HG03066 (cell line): ENCODE results near the gene PRF1.

Experiments used
- ATAC-seq: cut with Tn5 transposase; IDR thresholded peaks from one replicate; pipeline ENCODE4 v1.9.1; 2021; ENCODE audit warnings: low read depth; ENCODE audit not compliant: unreplicated experiment

The PRF1 gene

DNA sequence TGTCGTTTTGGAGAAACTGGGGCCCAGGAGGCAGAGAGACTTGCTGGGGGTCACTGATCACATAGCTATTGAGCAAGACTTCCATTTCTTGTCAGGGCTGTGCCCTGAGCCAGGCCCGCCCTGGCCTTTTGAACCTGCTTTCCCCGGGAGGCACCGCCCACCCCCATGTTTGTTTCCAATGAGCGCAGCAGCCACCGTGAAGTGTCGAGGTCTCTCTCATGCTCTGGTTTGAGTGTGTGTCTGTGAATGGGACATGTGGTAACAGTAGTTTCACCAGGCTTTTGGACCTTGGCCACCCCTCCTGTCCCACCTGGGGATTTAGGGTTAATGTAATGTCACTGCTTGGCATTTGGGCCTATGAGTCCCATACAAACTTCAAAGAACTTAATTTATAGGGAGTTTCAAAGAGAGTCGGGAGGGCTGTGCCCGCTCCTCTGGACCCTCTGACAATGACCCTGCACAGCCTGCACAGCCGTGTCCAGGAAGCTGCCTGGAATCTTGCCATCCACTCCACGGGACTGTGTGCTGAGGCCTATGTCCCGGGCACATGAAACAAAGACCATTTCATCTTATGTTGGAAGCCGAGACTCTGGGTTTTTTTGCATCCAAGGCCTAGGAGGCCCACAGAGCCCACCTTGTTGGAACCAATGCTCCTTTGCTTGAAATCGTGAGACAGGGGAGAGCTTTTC lies 6.3 kb downstream of the PRF1 start:
- no peak for ATAC-seq

DNA sequence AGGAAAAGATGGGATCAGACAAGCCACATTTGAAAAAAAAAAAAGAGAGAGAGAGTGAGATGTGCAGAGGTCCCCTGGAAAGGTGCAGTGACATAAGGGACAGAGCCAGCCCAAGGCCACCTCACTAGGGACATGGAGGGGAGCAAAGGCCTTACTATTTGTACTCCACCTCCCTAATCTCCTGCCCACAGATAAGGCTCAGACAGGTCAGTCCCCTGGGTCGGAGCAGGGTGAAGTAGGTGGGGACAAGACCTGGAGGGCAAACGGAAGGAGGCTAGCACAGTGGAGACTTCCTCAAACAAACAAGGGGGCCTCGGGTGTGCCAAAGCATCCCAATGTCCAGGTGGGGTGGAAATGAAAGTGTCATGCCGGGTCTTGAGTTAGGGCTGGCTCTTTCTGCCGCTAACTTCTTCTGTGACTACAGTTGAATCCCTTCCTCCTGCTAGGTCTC lies 7.0 kb downstream of the PRF1 start:
- ATAC-seq: no peak

DNA sequence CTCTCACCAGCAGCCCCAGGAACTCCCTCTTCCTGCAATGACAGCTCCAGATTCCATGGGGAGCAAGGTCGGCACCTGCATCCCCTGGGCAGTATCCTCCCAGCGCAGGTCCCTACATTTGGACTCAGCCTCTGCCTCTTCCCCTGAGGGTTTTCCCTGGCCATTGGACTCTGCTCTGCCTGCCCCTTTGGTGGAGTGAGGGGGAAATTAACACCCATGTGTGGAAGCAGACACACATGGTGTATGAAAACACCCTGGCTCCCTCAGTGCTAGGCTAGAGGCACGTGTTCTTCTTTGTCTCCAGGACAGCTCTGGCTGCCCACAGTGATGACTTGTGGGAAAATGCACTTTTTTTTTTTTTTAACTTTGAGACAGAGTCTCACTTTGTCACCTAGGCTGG lies 8.4 kb downstream of the PRF1 start:
- no peak for ATAC-seq

DNA sequence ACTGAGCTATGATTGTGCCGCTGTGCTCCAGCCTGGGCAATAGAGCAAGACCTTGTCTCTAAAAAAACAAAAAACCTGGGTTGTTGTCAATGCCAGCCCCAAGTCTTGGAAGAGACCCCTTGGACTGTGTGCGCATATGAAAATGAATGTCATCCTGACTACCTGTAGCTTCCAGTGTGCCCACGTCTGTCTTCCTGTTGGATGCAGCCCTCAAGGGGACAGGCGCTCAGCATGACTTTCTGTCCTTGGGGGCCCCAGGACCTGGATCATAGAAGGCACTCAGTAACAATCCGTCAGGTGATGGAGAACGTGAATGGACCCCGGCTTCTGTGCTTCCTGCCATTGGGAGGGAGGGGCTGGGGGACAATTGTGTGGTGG lies 9.0 kb downstream of the PRF1 start:
- no peak for ATAC-seq

DNA sequence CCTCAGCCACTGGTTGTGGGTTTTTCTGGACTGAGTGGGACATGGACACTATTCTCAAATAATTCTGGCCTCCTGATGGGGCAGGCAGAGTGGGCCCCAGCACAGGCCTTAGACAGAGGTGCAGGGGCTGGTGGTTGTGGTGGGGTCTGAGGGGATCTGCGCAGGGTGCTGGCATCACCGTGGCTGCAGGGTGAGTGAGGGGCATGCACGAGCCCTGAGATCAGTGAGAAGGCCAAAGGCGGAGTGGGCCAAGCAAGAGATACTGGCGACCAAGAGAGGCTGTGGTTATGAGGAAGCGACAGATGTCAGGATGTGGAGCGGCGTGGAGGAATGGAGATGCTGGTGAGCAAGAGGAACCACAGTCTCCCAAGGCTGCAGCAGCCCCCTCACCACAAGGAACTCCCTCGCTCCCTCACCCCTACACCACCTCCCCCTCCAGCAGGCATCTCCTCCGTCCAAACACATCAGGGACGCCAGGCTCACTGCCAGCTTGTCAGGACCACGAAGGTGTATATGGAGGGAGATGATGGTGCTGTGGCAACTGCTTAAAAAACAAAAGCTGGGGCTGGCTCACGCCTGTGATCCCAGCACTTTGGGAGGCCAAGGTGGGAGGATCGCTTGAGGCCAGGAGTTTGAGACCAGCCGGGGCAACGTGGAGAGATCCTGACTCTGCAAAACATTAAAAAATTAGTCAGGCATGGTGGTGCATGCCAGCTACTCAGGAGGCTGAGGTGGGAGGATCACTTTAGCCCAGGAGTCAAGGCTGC lies 9.6 kb downstream of the PRF1 start:
- no peak for ATAC-seq

DNA sequence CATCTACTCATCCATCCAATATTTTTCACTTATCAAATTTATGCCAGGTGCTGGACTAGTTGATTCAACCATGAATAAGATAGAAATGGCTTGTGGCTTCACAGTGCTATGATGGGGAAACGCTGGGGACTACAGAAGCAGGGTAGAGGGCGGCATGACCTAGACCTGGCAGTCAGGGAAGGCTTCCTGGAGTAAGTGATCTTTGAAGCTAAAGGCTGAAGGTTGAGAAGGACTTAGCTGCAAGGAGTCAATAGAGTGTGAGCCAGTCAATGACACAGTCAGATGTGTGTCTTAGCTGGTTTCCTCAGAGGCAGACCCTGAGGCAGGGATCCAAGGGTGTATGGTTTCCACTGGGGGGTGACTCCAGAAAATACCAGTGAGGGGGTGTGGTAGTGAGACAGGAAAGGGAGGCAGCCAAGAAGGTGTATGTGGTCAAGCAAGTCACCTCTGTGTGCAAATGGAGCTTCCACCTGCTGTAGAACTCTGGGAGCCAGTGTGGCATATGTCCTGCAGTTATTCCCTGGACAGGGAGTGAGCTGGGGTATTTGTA lies 10.3 kb downstream of the PRF1 start:
- no peak for ATAC-seq

DNA sequence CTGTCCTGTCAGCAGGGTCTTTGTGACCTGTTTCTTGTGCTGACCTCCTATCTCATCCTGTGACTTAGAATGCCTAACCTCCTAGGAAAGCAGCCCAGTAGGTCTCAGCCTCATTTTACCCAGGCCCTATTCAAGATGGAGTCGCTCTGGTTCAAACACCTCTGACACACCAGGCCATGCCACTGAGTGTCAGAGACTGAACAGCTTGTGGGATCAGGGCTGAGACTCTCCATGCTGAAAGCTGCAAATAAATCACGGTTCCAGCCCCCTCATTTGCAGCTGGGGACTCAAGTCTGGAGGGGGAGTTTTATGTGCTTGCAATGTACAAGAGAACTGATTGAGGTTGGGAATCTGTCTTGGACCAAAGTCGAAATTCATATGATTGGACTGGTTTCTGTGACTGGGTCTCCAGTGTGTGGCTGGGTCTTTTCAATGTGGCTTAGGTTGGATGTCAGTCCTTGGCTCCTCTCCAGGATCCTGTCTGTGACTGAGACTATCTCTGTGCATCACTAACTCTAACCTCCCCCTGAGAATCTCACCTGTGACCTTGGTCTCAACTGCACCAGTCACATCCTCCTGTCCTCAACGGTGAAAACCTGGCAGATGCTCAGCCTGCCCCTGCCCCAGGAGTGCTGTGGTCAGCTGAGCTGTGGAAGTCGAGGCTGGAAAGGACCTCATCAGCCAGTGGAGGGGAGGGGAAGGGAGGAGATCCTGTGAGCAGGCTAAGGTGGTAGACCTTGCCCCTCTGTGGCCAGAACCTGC lies 11.7 kb downstream of the PRF1 start:
- ATAC-seq: no peak

DNA sequence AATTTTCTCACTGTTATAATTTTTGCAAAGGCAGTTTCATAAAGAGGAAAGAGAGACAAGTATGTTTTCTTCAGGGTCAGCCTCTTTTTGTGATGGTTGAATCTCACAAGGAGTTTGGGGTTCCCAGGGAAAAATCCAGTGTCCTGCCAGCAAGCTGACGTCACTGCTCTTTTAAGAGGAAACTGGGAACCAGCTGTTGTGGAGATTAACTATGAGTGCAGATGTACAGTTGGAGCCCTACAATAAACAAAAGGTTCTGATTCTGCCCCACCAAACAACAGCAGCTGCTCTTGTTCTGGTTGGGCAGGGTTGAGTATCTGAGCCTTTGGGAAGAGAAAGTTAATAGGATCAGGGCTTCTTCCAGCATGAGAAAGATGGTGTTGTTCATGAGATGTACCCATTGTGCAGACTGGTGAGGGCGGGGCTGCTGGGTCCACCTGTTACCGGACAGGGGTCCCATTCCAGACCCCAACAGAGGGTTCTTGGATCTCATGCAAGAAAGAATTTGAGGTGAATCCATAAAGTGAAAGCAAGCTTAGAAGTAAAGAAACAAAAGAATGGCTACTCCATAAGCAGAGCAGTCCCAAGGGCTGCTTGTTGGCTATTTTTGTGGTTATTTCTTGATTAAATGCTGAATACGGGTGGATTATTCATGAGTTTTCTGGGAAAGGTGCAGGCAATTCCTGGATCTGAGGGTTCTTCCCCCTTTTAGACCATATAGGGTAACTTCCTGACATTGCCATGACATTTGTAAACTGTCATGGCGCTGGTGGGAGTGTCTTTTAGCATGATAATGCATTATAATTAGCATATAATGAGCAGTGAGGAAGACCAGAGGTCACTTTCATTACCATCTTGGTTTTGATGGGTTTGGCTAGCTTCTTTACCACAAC lies 12.5 kb downstream of the PRF1 start:
- no peak for ATAC-seq

DNA sequence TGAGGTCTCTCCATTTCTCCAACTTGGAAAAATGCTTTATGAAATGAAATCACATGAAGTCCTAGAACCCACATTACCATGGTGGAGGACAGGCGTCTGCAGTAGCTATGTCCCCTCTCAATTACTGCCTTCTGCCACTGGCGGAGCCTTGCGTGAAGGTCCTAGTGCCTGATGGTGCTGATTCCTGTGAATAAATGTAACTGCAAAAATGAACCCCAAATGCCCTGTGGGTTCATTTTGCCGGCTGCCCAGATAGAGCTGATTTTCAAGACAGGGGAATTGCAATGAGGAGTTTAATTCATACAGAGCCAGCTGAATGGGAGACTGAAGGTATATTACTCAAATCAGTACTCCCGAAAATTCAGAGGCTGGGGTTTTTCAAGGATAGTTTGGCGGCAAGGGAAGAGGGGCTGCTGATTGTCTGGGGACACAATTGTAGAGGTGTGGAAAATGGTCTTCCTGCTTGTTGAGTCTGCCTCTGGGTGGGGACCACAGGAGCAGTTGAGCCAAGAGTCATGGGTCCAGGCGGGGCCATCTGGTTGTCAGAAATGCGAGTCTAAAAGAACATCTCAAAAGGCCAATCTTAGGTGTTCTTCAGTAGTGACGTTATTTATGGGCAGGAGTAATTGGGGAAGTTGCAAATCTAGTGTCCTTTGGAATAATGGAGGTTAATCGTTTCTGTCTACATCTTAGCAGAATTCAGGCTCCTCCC lies 13.5 kb downstream of the PRF1 start:
- no peak for ATAC-seq

DNA sequence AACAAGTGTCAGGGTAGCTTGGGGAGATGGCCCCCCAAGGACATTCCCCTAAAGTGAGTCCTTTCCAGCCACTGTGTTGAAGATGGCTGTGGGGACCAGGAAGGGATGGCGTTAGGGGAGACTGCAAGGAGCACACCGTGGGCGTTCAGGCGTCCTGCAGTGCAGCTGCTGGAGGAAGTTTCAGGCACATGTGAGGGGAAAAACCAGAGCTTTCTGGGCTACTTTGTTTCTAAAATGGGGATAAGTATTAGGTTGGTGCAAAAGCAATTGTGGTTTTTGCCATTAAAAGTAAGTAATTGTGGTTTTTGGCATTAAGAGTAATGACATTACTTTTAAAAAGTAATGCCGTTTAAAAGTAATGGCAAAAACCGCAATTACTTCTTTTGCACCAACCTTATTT lies 14.3 kb downstream of the PRF1 start:
- no peak for ATAC-seq

DNA sequence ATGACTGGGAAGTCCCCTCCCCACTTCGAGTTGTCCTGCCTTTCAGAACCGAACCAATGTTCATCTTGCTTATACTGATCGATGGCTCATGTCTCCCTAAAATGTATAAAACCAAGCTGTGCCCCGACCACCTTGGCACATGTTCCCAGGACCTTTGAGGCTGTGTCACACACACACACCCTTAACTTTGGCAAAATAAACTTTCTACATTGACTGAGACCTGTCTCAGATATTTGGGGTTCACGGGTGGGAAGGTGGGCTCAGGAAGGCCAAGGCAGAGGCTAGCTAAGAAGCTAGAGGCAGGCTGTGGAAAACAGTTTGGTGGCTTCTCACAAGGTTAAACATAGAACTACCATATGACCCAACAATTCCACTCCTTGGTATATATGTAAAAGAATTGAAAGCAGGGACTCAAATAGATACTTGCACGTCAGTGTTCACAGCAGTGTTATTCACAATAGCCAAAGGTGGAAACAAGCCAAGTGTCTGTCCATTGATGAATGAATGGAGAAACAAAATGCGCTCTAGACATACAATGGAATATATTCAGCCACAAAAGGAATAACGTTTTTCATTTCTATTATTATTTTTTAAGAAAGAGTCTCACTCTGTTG lies 15.4 kb downstream of the PRF1 start:
- peak; percentile 57 for ATAC-seq

DNA sequence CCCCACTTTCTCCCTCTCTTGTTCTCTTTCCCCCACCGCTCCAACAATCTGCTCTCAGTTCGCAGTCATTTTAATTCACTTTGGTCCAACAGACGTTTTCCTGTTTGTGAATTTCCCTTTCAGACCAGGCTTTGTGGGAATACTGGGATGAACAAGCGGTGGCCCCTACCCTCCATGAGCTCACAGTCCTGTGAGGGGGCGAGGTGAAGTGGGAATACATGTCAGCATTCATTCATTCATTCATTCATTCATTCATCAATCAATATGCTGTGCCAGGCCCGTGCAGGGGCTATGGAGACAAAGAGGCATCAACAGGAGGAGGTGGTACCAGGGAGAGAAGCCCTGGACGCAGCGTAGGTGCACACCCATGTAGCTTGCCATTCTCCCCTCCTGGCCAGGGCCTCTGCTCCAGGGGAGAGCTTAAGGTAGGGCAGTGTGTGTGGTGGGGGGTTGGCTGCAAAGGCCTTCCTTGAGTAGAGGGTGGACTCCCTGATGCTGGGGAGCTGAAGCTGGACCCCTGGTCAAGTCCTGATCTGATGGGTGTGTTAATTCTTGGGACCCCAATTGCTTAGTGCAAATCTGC lies 16.1 kb downstream of the PRF1 start:
- no peak for ATAC-seq

DNA sequence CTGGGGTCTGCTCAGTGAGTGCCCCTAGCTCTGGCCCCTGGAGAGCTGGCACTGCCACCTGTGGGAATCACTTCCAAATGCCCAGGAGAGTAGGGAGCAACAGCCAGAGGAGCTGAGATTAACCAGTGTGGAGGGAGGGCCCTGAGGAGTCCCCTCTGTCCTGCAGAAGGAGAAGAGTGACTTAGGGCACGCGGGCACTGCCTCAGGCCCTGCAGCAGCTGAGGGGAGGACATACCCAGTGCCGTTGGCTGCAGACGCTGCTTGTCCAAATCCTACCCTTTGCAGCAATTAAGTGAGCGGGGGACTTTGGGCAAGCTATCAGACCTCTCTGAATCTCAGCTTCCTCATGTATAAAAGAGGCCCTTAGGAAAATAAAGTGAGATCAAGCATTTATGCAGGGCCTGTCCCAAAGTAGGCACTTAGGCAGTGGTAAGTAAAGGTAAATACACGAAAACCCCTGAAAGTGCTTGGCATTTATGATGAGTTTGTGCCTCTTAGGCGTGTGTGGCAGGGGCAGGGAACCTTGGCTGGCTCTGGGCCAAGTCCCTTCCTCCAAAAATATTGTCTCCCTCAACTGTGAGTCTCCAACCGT lies 16.9 kb downstream of the PRF1 start:
- no peak for ATAC-seq

DNA sequence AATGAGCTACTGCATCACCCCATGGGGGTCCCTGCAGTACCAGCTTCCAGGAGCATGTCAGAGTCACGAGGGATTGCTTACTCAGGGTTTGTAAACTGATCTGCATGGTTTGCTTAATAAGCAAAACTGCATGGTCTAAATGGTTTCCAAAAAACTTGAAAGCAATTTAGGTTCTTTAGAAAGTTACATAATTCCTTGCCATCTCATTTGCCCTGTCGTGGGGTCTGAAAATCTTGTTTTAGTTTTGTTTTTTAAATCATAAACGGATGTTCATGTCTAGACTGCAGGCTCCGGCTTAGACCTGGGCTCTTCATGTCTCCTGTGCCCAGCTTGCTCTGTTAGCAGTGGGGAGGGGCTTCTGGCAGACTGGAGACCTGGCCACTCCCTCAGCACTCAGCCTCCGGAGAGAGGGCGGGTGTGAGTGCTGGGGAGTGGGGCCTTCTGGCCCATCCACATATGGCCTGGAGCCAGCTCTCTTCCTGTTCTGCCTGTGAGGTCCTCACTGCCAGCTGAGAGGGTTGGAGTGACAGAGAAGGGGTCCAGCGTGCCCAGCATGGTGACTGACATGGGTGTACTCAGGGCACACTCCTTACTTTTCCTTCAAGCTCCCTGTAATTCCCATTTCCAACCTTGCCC lies 17.5 kb downstream of the PRF1 start:
- ATAC-seq: no peak

DNA sequence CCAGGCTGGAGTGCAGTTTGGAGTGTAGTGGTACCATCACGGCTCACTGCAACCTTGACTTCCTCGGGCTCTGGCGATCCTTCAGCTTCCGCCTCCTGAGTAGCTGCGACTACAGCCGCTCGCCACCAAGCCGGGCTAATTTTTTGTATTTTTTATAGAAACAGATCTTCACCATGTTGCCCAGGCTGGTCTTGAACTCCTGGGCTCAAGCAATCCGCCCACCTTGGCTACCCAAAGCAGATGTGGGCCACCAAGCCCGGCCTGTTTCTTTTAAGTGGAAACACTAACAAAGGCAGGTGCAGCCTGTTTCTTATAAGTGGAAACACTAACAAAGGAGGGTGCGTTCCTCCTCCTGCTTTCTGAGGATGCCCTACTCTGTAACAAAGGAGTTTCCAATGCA lies 18.2 kb downstream of the PRF1 start:
- ATAC-seq: no peak

DNA sequence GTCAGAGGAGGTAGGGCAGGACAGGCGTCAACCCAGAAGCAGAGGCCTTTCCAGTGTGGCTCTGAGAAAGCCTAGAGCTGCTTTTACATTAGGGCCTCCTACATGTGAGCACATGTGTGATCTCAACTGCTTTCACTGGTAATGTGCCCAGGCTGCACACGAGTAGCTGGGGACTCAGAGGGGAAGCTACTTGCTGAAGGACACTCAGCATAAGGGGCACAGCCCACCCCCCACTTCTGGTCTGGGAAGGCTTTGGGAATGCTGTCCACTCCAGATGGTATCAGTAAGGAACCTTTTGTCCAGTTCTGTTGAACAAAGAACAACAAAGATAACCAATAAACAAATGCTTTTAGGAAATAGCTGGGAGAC lies 18.9 kb downstream of the PRF1 start:
- ATAC-seq: no peak

DNA sequence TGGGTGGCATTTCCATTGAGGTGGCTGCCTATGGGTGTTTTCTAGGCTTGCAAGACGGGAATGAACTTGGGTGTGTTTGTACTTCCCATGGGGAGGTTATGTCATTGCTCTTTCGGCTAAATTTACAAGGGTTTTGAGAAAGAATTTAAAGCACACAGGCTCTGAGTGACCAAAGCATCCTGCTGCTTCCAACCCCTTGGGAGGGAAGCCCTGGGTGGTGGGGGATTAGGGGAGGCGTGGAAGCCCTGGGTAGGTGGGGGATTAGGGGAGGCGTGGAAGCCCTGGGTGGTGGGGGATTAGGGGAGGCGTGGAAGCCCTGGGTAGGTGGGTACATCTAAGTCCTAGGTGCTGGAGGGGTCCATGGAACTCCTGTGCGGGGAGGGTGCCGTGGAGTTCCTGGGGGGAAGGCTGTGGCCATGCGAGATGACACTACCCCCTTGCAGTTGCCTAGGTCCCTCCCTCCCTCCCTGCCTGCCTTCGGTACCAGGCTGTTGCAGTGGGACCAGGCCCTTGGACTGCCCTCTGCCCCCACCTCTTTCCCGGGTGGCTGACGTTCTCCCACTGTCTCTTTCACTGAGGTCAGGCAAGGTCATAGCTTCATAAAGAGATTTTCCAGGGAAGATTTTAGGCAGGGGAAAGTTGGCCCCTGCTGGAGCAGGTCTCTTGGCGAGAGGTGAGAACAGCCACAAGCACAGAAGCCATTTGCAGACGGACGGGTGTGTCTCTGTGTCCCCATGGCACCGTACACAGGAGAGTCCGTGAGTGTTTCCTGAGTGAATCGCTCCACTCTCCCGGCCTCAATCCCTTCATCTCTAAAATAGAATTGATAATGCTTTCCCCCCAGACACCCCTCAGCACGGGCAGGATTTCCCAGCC lies 19.5 kb downstream of the PRF1 start:
- no peak for ATAC-seq
